GM21529 (cell line): ENCODE measurements around the gene CHP1.
A peak's percentile ranks its signal among the peaks of the same experiment; 100 is the strongest.
"Not testable (repeated sequence)": the region's sequence is repeated elsewhere in the genome, so short reads cannot be mapped to it uniquely, and the experiment has no call there.

ENCODE experiments used
- ATAC-seq: cut with Tn5 transposase; IDR thresholded peaks from one replicate; pipeline ENCODE4 v1.9.1; 2021; ENCODE audit not compliant: unreplicated experiment

CHP1 gene

GRCh38 chr15:41289953-41290352 lies 58.9 kb downstream of the CHP1 start:
- no peak for ATAC-seq

GRCh38 chr15:41291065-41291631 lies 60.1 kb downstream of the CHP1 start:
- ATAC-seq: peak; percentile 64

- ATAC-seq: no peak
These were observed 61.5 kb downstream of the CHP1 start for GRCh38 chr15:41292521-41292920.

- not testable (repeated sequence) for ATAC-seq
These were observed 70.1 kb downstream of the CHP1 start for GRCh38 chr15:41301139-41301538.

- no peak for ATAC-seq
These were observed 70.5 kb downstream of the CHP1 start for GRCh38 chr15:41301587-41301986.

- ATAC-seq: no peak
These were observed 73.2 kb downstream of the CHP1 start for GRCh38 chr15:41304149-41304770.

- no peak for ATAC-seq
These were observed 76.6 kb downstream of the CHP1 start for GRCh38 chr15:41307679-41308078.

GRCh38 chr15:41309226-41309905 lies 78.3 kb downstream of the CHP1 start:
- ATAC-seq: no peak

GRCh38 chr15:41320805-41321330 lies 89.8 kb downstream of the CHP1 start:
- ATAC-seq: not testable (repeated sequence)

- no peak for ATAC-seq
These were observed 92.5 kb downstream of the CHP1 start for GRCh38 chr15:41323611-41324010.

GRCh38 chr15:41331281-41331680 lies 100.2 kb downstream of the CHP1 start:
- no peak for ATAC-seq
